ENCODE measurements around the gene SNCB. TPM values are rescaled to one million over a fixed set of nuclear protein-coding genes. Genes with fewer than 3 reads are reported as not detected.
A peak's percentile ranks its signal among the peaks of the same experiment; 100 is the strongest.

Gene SNCB
- total RNA-seq, 1 donor from 2014 or later = not detected

GRCh38 chr5:176575488-176576422, 54.6 kb downstream of the SNCB start:
- Mint-ChIP-seq H3K9me3 (no peaks in the 10 kb centered on the region), H3K27ac (no peak overlapping the region), H3K36me3 (no peaks in the 10 kb centered on the region), H3K4me3 (no peak overlapping the region), H3K4me1 (no peaks in the 10 kb centered on the region), H3K27me3 (ENCODE audit: low read depth) (peaks cover 12% of the 10 kb centered on the region)
- TF ChIP-seq, protein P1, sequence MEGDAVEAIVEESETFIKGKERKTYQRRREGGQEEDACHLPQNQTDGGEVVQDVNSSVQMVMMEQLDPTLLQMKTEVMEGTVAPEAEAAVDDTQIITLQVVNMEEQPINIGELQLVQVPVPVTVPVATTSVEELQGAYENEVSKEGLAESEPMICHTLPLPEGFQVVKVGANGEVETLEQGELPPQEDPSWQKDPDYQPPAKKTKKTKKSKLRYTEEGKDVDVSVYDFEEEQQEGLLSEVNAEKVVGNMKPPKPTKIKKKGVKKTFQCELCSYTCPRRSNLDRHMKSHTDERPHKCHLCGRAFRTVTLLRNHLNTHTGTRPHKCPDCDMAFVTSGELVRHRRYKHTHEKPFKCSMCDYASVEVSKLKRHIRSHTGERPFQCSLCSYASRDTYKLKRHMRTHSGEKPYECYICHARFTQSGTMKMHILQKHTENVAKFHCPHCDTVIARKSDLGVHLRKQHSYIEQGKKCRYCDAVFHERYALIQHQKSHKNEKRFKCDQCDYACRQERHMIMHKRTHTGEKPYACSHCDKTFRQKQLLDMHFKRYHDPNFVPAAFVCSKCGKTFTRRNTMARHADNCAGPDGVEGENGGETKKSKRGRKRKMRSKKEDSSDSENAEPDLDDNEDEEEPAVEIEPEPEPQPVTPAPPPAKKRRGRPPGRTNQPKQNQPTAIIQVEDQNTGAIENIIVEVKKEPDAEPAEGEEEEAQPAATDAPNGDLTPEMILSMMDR (IDR thresholded peaks at IDR 0.05; ENCODE audit: unreplicated experiment) = no peak
- DNase-seq (ENCODE audit: low spot score in 2 of 2, unreplicated experiment in 2 of 2) = no peak

- Mint-ChIP-seq H3K27ac (no peak overlapping the region), H3K36me3 (no peaks in the 10 kb centered on the region), H3K4me1 (no peaks in the 10 kb centered on the region), H3K27me3 (ENCODE audit: low read depth) (peaks cover 13% of the 10 kb centered on the region), H3K9me3 (no peaks in the 10 kb centered on the region), H3K4me3 (no peak overlapping the region)
- TF ChIP-seq, protein P1 (IDR thresholded peaks at IDR 0.05; ENCODE audit: unreplicated experiment) = no peak
- no peak for DNase-seq (ENCODE audit: low spot score in 2 of 2, unreplicated experiment in 2 of 2)
Measured at GRCh38 chr5:176575066-176575465, 55.3 kb downstream of the SNCB start.

DNA sequence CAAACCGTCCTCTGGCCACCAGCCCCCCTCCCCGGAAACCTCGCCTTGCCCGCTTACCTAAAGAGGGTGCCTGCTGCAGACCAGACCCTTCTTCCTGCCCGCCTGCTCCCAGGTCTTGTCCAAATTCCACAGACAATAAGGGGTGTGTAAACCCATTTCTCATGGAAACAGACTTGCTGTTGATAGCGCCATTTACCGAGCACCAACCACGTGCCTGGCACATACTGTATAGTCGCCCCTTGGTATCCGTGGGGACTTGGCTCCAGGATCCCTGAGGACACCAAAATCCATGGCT, 56.1 kb downstream of the SNCB start:
- TF ChIP-seq, protein P1 (IDR thresholded peaks at IDR 0.05; ENCODE audit: unreplicated experiment) = peak; percentile 2
- Mint-ChIP-seq H3K4me1 (no peaks in the 10 kb centered on the region), H3K27me3 (ENCODE audit: low read depth) (peaks cover 15% of the 10 kb centered on the region), H3K27ac (no peak overlapping the region), H3K4me3 (no peak overlapping the region), H3K36me3 (no peaks in the 10 kb centered on the region), H3K9me3 (no peaks in the 10 kb centered on the region)
- DNase-seq (ENCODE audit: low spot score in 2 of 2, unreplicated experiment in 2 of 2) = no peak

- no peak overlapping the region for H3K27ac Mint-ChIP-seq
- no peak overlapping the region for H3K4me3 Mint-ChIP-seq
- H3K9me3 Mint-ChIP-seq = no peaks in the 10 kb centered on the region
- H3K36me3 Mint-ChIP-seq = no peaks in the 10 kb centered on the region
- DNase-seq (ENCODE audit: low spot score in 2 of 2, unreplicated experiment in 2 of 2) = peak; percentile 57 to 78
- H3K27me3 Mint-ChIP-seq (ENCODE audit: low read depth) = peaks cover 15% of the 10 kb centered on the region
- TF ChIP-seq, protein P1 (IDR thresholded peaks at IDR 0.05; ENCODE audit: unreplicated experiment) = peak; percentile 73
- H3K4me1 Mint-ChIP-seq = no peaks in the 10 kb centered on the region
Measured at GRCh38 chr5:176573564-176574296, 56.6 kb downstream of the SNCB start.

Small RNA genes lying within 50 kb of the gene (microRNA-seq; reads per million reads assigned to microRNA genes)
- not detected for gene MIR4281

Other genes starting within 250 kb of the SNCB start
- 23.4 to 27.7 TPM (median 26.2 TPM) in 3 replicates for gene NOP16, start 241.9 kb downstream of the SNCB start, total RNA-seq
- 81.4 to 82.5 TPM (median 81.9 TPM) in 3 replicates for gene HIGD2A, start 241.8 kb downstream of the SNCB start, total RNA-seq
- 43.3 to 46.8 TPM (median 44.1 TPM) in 3 replicates for gene CLTB, start 214.0 kb downstream of the SNCB start, total RNA-seq
- 52.7 to 54.7 TPM (median 53.9 TPM) in 3 replicates for gene FAF2, start 182.1 kb downstream of the SNCB start, total RNA-seq
- gene RNF44, start 93.1 kb downstream of the SNCB start, total RNA-seq = 161 to 169 TPM (median 169 TPM) in 3 replicates
- 0.45 to 1.1 TPM (median 0.50 TPM) in 3 replicates for gene CDHR2, start 81.2 kb downstream of the SNCB start, total RNA-seq
- gene GPRIN1, start 20.4 kb downstream of the SNCB start, total RNA-seq = 1.0 to 1.3 TPM (median 1.1 TPM) in 3 replicates
- gene EIF4E1B, start 141 bp upstream of the SNCB start, total RNA-seq = not detected in 3 replicates
- 47.3 to 51.1 TPM (median 47.3 TPM) in 3 replicates for gene TSPAN17, start 16.9 kb upstream of the SNCB start, total RNA-seq
- gene UNC5A, start 180.0 kb upstream of the SNCB start, total RNA-seq = 0.11 TPM in 1 of 3 replicates, not detected in the others